DOHH2 (cell line): Measurements from ENCODE around the gene PRKAR1B.

Experiments
- CTCF ChIP-seq: fragments of 200-600 bp; sonication (generic); IDR thresholded peaks from one replicate; pipeline ENCODE4 v1.5.1; 2014; ENCODE audit warnings: antibody characterized with exemption, mild to moderate bottlenecking, low read depth, low read length; ENCODE audit not compliant: poor library complexity, severe bottlenecking
- EZH2phosphoT487 ChIP-seq: fragments of 200-600 bp; sonication (generic); IDR thresholded peaks from 2 replicates; pipeline ENCODE4 v1.6.1; 2017; ENCODE audit warnings: borderline replicate concordance, mild to moderate bottlenecking, antibody characterized with exemption, low read length, moderate library complexity, mixed read lengths

GRCh38 chr7:610531-611280 is 116.4 kb downstream of the PRKAR1B start:
- no peak for TF ChIP-seq CTCF
- TF ChIP-seq EZH2phosphoT487 = no peak
